OCI-LY3 (cell line): ENCODE measurements around the gene AQP9.

Experiments
- EZH2phosphoT487 ChIP-seq: fragments of 200-600 bp; shearing (Covaris generic); IDR thresholded peaks from 2 replicates; pipeline ENCODE4 v1.6.1; 2018; ENCODE audit warnings: antibody characterized with exemption, mixed run types, low read depth
- TF ChIP-seq, protein P1 (sequence below): fragments of 200-600, 300-600 bp; sonication (generic); IDR thresholded peaks from 2 replicates; pipeline ENCODE4 v1.5.1; 2014; ENCODE audit warnings: antibody characterized with exemption, low read length, low read depth

DNA sequence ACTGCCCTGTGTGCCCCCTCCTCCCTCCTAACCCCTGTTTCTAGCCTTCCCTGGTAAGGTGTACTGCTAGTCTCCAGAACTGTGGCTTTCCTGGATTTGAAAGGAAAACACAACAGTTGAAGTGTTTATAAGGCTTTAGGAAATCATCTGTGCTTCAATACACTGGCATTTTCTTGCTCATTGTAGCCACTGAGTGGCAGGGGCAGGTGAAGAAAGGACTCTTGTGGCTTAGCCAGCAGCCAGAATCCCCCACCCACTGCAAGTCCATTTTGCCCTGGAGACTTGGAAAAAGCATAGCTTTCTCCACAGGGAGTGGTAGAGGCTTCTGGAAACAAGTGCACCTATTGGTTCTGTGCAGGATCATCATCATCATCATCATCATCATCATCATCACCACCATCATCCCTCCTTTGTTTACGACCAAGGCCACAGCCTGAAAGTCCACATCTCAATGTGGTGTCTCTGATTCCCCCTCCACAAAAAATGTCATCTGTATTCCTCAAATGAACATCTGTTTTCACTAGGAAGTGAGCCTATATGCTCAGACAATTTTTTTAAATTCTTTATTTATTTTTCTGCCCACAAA, 33.4 kb downstream of the AQP9 start:
- TF ChIP-seq, protein P1, sequence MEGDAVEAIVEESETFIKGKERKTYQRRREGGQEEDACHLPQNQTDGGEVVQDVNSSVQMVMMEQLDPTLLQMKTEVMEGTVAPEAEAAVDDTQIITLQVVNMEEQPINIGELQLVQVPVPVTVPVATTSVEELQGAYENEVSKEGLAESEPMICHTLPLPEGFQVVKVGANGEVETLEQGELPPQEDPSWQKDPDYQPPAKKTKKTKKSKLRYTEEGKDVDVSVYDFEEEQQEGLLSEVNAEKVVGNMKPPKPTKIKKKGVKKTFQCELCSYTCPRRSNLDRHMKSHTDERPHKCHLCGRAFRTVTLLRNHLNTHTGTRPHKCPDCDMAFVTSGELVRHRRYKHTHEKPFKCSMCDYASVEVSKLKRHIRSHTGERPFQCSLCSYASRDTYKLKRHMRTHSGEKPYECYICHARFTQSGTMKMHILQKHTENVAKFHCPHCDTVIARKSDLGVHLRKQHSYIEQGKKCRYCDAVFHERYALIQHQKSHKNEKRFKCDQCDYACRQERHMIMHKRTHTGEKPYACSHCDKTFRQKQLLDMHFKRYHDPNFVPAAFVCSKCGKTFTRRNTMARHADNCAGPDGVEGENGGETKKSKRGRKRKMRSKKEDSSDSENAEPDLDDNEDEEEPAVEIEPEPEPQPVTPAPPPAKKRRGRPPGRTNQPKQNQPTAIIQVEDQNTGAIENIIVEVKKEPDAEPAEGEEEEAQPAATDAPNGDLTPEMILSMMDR, result no peak
- TF ChIP-seq EZH2phosphoT487, result no peak
